ENCODE data around the gene NSMF.

GRCh38 chr9:137397675-137398423 is 61.3 kb downstream of the NSMF start:
- no peak for TF ChIP-seq CTCF (conservative IDR thresholded peaks at IDR 0.05 in 1 of 2, IDR thresholded peaks at IDR 0.05 in 1 of 2; ENCODE audit: extremely low read depth in 1 of 2, insufficient read depth in 1 of 2, low read depth in 1 of 2, low read length in 2 of 2)
- TF ChIP-seq EZH2 (IDR thresholded peaks at IDR 0.05; ENCODE audit: borderline replicate concordance, low read length) = no peak

All from mammary epithelial cell (primary cell).